HuH-7.5 (cell line): Measurements from ENCODE around the gene POMP.

Experiments
- DNase-seq: peaks from one replicate; pipeline ENCODE4 v3.0.0; 2011; ENCODE audit warnings: low spot score

Gene POMP, protein sequence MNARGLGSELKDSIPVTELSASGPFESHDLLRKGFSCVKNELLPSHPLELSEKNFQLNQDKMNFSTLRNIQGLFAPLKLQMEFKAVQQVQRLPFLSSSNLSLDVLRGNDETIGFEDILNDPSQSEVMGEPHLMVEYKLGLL

DNA sequence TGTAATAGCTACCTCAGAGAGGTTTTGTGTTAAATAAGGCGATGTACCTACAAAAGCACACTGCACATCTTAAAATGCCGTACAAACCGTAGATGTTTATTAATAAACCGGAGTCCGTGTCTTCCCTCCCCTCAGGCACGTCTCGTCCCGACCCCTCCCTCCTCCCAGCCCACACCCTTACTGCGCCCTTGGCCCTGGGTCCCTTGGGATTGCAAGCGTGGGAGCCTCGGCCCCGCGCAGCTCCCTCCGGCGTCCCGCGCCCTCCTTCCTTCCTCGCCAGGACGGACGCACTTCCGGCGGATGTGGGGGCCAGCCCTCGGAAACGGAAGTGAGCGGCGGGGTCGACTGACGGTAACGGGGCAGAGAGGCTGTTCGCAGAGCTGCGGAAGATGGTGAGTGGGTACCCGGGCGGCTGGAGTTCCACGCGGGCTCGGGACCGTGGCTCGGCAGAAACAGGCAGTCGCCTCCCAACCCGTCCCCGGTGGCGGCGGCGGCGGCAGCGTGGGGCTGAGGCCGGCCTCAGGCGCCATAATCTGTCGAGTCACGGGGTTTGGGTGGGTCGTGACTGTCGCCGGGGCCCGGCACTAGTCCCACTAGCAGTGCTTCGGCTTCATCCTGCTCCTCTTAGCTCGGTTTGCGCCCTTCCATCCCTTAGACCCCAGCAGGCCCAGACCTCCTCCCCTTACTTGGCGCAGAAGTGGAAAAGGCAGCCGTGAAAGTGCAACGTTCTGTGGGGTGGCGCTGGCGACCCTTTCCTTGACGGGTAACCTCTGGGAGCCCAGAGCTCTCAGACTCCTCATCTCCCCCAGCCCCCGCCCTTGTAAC is at the start of gene POMP:
Gene POMP (plus strand): TSS at position 335 of the 825 bp plus-strand sequence. CDS start 55 bp downstream, at position 390.
- DNase-seq = peak; percentile 66

DNA sequence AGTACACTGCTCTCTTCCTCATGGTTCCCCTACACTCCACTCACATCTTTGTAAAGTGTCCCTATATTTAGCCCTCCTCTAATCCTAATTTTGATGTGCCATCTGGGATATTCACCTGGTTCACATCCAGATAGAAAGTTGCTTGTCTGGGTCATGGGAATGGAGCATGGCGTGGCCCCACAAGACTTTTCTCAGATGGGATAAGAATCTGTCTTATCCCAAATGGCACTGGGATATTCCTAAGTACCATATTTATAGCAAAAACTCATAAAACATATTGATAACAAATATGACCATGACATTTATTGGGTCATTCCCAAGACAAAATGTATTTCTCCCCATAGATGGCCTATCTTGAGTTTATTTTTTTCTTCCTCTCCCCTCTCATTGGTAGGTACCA is 49.5 kb upstream of the POMP start:
- DNase-seq = no peak

- no peak for DNase-seq
These were observed 49.0 kb upstream of the POMP start for GRCh38 chr13:28609926-28610325.

GRCh38 chr13:28610996-28611395 is 47.9 kb upstream of the POMP start:
- DNase-seq = no peak

- DNase-seq = no peak
These were observed 47.2 kb upstream of the POMP start for GRCh38 chr13:28611654-28612131.

- DNase-seq = no peak
These were observed 45.4 kb upstream of the POMP start for GRCh38 chr13:28613562-28613961.

DNA sequence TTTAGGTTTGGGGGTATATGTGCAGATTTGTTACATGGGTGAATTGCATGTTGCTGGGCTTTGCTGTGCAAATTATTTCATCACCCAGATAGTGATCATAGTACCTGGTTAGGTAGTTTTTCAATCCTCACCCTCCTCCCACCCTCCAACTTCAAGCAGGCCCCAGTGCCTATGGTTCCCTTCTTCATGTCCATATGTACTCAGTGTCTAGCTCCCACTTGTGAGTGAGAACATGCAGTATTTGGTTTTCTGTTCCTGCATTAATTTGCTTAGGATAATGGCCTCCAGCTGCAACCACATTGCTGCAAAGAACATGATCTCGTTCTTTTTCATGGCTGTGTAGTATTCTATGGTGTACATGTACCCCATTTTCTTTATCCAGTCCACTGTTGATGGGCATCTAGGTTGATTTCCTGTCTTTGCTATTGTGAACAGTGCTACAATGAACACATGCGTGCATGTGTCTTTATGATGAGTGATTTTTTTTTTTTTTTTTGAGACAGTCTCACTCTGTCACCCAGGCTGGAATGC is 42.9 kb upstream of the POMP start:
- no peak for DNase-seq

DNA sequence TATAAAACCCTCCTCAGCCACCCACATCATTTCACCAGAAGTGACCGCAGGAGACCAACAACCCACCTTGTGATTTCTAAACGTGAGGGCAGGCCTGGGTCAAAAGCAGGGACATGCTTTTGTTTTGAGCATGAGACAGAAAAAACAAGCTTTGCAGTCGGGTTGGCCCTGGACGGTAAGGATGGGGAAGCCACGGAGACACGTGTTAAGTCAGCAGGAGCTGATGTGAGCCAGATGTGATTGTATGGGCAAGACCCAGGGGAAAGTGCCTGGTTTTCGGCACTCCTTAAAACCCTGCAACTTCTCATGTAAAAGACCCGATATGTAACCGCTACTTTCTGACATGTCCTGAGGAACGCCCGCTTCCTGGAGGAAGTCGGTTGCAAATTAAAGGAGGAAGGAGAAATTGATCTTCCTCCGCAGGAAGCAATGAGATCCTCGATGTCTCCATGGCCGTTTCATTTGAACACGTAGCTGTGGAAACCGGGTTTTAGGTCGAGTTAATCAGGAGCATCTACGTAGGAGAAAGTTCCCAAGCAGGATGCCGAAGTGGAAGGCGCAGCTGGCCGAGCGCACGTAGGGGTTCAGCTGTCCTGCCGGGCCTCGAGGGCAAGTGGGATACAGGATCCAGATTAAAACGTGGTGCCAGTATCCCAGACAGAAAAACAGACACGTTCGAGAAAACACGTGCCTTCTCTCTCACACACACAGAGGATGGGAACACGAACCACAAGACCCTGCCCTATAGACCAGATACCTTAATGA is 40.5 kb upstream of the POMP start:
- no peak for DNase-seq

DNA sequence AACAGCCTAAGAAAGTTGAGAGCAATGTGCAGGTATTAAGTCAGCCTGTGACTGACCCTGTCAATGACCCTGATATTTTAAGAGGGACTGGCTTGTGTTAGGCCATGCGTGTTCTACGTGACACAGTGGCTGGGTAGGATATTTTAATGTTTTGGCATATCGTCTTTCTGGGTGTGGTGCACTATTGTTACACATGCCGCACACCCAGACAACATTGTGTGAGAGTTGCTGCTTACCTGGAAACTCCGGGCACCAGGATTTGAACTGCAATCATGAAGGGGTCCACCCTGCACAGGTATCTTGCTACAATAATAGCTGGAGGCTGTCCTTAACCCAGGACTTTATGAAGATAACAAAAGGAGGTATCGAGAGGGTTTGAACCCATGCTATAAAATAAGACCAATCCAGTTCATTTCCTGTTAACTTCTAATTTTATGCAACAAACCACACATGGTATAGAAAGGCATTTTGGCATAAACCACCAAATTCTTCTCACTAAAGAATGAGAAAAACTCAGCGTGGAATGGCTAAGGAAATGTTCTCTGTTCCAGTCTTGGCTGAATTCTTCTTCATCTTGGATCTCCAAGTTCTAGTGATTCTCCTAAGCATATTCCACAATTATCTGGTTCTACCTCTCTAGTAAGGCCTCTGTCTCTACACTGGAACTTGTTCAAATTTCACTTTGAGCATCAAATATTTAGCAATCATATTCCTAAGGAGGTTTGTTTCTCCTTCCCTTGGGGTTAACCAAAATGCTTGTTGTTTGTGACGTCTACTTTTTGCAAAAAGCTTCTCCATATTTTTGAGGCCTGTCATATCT is 38.7 kb upstream of the POMP start:
- no peak for DNase-seq

GRCh38 chr13:28621449-28621848 is 37.5 kb upstream of the POMP start:
- no peak for DNase-seq

DNA sequence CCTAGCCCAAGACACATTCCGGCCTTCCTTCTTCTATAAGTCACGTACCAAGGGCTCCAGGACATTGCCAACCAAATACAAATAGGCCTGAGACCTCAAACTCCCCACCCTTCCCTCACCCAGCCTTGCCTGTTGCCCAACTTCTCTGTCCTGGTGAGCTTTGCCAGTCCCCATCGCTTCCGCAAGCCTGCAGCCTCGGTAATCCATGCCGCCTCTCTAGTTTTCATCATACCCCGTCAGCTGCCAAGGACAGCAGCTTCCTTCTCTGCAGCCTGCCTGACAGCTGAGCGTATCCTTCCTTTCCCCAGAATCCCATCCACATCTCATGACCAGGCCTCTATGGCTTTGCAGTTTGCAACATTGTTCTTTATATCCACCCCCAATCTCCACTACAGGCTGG is 36.6 kb upstream of the POMP start:
- DNase-seq = no peak

DNA sequence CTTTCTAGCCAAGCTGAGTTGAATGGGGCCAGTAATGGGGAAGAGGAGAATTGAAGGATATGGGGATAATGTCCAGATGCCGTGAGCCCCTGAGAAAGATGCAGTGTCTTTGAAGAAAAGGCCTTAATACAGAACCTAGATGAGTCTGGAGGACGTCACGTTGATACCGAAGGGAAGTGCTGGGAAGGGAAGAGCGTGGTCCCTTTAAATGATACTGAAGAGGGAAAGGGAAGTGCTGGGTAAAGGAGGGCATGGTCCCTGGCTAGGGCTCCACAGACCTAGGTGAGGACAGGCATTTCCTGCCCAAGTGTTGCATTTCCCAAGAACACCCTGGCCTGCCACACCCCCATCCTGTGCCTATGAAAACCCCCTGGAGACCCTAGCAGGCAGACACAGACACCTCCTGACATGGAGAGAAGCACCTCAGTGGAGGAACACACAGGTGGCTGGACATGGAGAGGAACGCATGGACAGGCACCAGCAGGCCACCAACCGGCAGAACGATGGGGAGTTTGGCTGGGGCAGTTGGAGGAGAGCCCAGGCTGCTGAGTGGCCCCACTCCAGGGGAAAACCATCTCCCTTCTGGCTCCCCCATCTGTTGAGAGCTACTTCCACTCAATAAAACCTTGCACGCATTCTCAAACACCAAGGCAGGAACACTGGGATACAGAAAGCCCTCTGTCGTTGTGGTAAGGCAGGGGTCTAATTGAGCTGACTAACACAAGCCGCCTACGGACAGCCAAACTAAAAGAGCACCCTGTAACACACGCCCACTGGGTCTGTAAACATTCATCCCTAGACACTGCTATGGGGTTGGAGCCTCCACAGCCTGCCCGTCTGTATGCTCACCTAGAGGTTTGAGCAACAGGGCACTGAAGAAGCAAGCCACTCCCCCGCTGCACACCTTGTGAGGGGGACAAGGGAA is 34.9 kb upstream of the POMP start:
- no peak for DNase-seq

- DNase-seq = no peak
These were observed 34.1 kb upstream of the POMP start for GRCh38 chr13:28624707-28625432.

DNA sequence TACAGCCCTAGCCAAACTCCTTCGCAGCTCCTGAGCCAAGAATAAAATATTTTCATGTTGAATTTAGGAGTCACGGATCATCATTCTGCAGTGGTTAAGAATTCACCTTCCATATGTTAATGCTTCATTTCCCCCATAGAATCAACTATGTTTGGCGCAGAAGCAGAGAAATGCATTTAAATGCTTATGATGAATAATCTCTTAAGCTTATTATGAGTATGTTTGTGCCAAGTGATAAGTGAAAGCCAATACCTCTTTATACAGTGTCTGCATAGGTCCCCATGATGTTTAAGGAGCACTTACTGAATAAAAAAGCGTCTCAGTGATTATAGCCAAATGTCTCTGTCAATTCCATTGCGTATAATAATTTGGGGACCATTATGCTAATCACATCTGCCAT is 32.7 kb upstream of the POMP start:
- no peak for DNase-seq

GRCh38 chr13:28628241-28628640 is 30.7 kb upstream of the POMP start:
- no peak for DNase-seq

DNA sequence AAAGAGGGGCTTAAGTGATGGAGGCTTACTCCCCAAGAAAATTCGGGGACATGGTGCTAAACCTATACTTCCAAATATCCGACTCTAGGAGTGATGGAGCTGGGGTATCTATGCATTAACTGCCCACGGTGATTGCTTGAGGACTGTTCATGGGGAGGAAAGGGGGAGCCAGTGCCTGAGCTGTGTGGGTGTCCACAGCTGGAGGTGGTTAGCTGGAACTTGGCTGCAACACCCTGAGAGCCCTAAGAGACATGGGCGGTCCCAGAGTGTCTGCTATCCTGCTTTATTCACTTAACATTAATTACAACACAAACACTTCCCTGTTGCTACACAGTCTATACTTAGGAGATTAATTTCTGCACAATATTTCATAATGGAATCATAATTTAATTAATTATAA is 28.1 kb upstream of the POMP start:
- no peak for DNase-seq

- DNase-seq = no peak
These were observed 27.1 kb upstream of the POMP start for GRCh38 chr13:28631801-28632200.

- DNase-seq = no peak
These were observed 22.9 kb upstream of the POMP start for GRCh38 chr13:28636069-28636468.

DNA sequence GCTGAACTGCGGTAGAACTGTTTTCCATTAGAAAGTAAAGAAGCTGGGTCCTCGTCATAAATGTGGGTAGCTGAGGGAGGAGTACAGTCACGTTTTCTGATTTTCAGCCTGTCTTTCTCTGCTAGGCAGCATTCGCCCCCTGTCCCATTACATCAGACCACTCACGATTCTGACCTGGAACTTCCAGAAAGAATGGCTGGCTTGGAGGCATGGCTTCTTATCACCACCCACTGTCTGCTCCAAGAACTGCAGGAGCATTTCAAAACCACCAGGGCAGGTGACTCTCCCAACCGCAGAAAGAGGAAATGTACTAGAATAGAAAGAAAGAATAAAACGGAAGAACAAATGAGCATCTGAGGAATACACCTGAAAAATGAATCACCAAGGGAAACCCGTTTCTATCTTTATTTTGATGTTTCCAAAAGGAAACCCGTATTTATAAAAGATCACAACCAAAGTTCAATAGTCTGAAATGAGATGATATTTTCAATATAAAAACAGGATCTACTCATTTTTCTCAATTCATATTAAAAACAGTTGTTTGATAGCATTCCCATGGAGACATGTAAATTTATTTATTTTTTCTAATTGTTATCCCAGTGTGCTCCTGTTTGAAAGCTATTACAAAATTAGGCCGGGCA is 22.1 kb upstream of the POMP start:
- peak; percentile 21 for DNase-seq
